ENCODE data around the gene ANKRD13A.

GRCh38 chr12:109989380-109989779 is 9.8 kb upstream of the ANKRD13A start:
- TF ChIP-seq CTCF (IDR thresholded peaks at IDR 0.05) = no peak
- no peak for TF ChIP-seq POLR2AphosphoS5 (IDR thresholded peaks at IDR 0.05)
- no peak for TF ChIP-seq EP300 (IDR thresholded peaks at IDR 0.05)
- TF ChIP-seq POLR2A (IDR thresholded peaks at IDR 0.05; ENCODE audit: low read depth) = no peak
